Thyroid gland (tissue), 4 donors: Measurements from ENCODE around the gene KCTD5. TPM values are rescaled to one million over a fixed set of nuclear protein-coding genes. Genes with fewer than 3 reads are reported as not detected.
A peak's percentile ranks its signal among the peaks of the same experiment; 100 is the strongest.
"Not testable (repeated sequence)": the region's sequence is repeated elsewhere in the genome, so short reads cannot be mapped to it uniquely, and the experiment has no call there.

Experiments
- DNase-seq, 2 donors: peaks; one replicate each; pipeline ENCODE4 v3.0.0-alpha.2; 2019
- H3K27ac ChIP-seq, 3 donors: fragments of 200-600 bp; sonication (generic); 1 replicate in 2 of 3; 2 replicates in 1 of 3; pipeline ENCODE4 v1.5.1; 2016 to 2019; ENCODE audit warnings: mild to moderate bottlenecking in 1 of 3, moderate library complexity in 1 of 3
- H3K27me3 ChIP-seq: fragments of 200-600 bp; sonication (generic); one replicate; pipeline ENCODE4 v1.5.1; 2019
- H3K36me3 ChIP-seq, 2 donors: fragments of 200-600 bp; sonication (generic); one replicate each; pipeline ENCODE4 v1.5.1; 2016 to 2019
- H3K4me1 ChIP-seq, 2 donors: fragments of 200-600 bp; sonication (generic); one replicate each; pipeline ENCODE4 v1.5.1; 2017 to 2019
- H3K4me3 ChIP-seq, 3 donors: fragments of 200-600 bp; sonication (generic); replicated peaks in 1 of 3; 1 replicate in 2 of 3; 2 replicates in 1 of 3; pipeline ENCODE4 v1.5.1; 2016; ENCODE audit warnings: mild to moderate bottlenecking in 1 of 3
- H3K9me3 ChIP-seq: fragments of 200-600 bp; sonication (generic); one replicate; pipeline ENCODE4 v1.5.1; 2017
- CTCF ChIP-seq, 6 experiments: fragments of 200-600 bp in 3 of 6; fragments of 450-650 bp in 3 of 6; sonication (generic) in 3 of 6; IDR thresholded peaks; one replicate each; pipeline ENCODE4 v1.5.1; 2016 to 2019; ENCODE audit warnings: antibody characterized with exemption in 6 of 6, mild to moderate bottlenecking in 2 of 6, inconsistent platforms in 1 of 6, moderate library complexity in 1 of 6
- POLR2A ChIP-seq, 2 donors: fragments of 450-650 bp; IDR thresholded peaks; one replicate each; pipeline ENCODE4 v1.6.1; 2017; ENCODE audit warnings: antibody characterized with exemption in 2 of 2, mild to moderate bottlenecking in 2 of 2, moderate library complexity in 1 of 2
- WGBS, 2 donors: methylation state at CpG; one replicate each; pipeline ENCODE4 v1.1.5; 2017; 5-methylcytosine and 5-hydroxymethylcytosine counted together
- intact Hi-C: fragments of 100-400 bp; cut with DNase I; formaldehyde crosslinking; loops from one replicate; pipeline ENCODE4 v1.15.1; 2023
- total RNA-seq, 4 donors: library from RNA; depleted of rRNA; stranded (reverse); fragments of >200 nt; gene quantifications; one replicate each; pipeline ENCODE4 v1.2.3, GENCODE V29; 2016

Gene KCTD5
- total RNA-seq, 4 donors from 2014 or later, result 8.6 to 23.3 (median 15.1) TPM

GRCh38 chr16:2673066-2673999 lies 9.0 kb upstream of the KCTD5 start:
- Histone ChIP-seq H3K4me3 (peak overlapping the region; percentile 14 to 45 (median 37)), H3K27ac (peak overlapping the region in 2 of 3 donors; percentile 19 to 45), H3K36me3 (peaks cover 6 to 9% of the 10 kb centered on the region in 2 donors), H3K9me3 (no peaks in the 10 kb centered on the region), H3K27me3 (no peaks in the 10 kb centered on the region), H3K4me1 (peaks cover 8 to 17% of the 10 kb centered on the region in 2 donors)
- WGBS, 2 donors, result 1 to 2% methylated on average over 17 of the region's 107 CpGs
- intact Hi-C loops, result no loop called here
- peak; percentile 96 for DNase-seq
- TF ChIP-seq POLR2A (IDR thresholded peaks at IDR 0.05) (peak; percentile 13 to 85), CTCF (IDR thresholded peaks at IDR 0.05) (no peak)

- intact Hi-C loops, result no loop called here
- Histone ChIP-seq H3K9me3 (no peaks in the 10 kb centered on the region), H3K27me3 (no peaks in the 10 kb centered on the region), H3K4me1 (peaks cover 4 to 13% of the 10 kb centered on the region in 2 donors), H3K36me3 (no peaks in the 10 kb centered on the region), H3K4me3 (no peak overlapping the region), H3K27ac (no peak overlapping the region)
- TF ChIP-seq CTCF (IDR thresholded peaks at IDR 0.05) (no peak), POLR2A (IDR thresholded peaks at IDR 0.05) (no peak)
- no peak for DNase-seq
- WGBS, 2 donors, result 82 to 85% methylated on average over 7 of the region's 7 CpGs
Observed at GRCh38 chr16:2675021-2675420, 7.3 kb upstream of the KCTD5 start.

GRCh38 chr16:2675714-2676113 lies 6.6 kb upstream of the KCTD5 start:
- H3K27me3 ChIP-seq, result no peaks in the 10 kb centered on the region
- no peak overlapping the region for H3K27ac ChIP-seq
- DNase-seq, result no peak
- intact Hi-C loops, result no loop called here
- TF ChIP-seq POLR2A (IDR thresholded peaks at IDR 0.05) (no peak), CTCF (IDR thresholded peaks at IDR 0.05) (no peak)
- H3K9me3 ChIP-seq, result no peaks in the 10 kb centered on the region
- no peaks in the 10 kb centered on the region for H3K36me3 ChIP-seq
- no peak overlapping the region for H3K4me3 ChIP-seq
- 78 to 85% methylated on average over 11 to 16 of the region's 16 CpGs for WGBS, 2 donors
- peaks cover 4 to 11% of the 10 kb centered on the region in 2 donors for H3K4me1 ChIP-seq

GRCh38 chr16:2676937-2677336 lies 5.4 kb upstream of the KCTD5 start:
- H3K27me3 ChIP-seq, H3K4me3 ChIP-seq, H3K9me3 ChIP-seq, H3K36me3 ChIP-seq, H3K27ac ChIP-seq, intact Hi-C loops, DNase-seq: not testable (repeated sequence)
- peaks cover 10 to 14% of the 10 kb centered on the region in 2 donors for H3K4me1 ChIP-seq
- WGBS, 2 donors, result 93 to 96% methylated on average over 3 of the region's 3 CpGs

GRCh38 chr16:2678206-2678965 lies 3.9 kb upstream of the KCTD5 start:
- WGBS, 2 donors, result 93 to 96% methylated on average over 7 to 14 of the region's 23 CpGs

GRCh38 chr16:2679902-2680301 lies 2.4 kb upstream of the KCTD5 start:
- not testable (repeated sequence) for H3K27ac ChIP-seq, H3K36me3 ChIP-seq, DNase-seq, H3K27me3 ChIP-seq, H3K4me3 ChIP-seq, H3K9me3 ChIP-seq
- intact Hi-C loops, result loop anchor here (5.0 kb wide), 1 partner anchor 37 kb away; no protein-coding TSS in a partner anchor
- WGBS, 2 donors, result 91 to 96% methylated on average over 4 of the region's 4 CpGs
- H3K4me1 ChIP-seq, result peaks cover 11 to 13% of the 10 kb centered on the region in 2 donors

More at GRCh38 chr16:2678206-2678965, 3.9 kb upstream of the KCTD5 start:
- intact Hi-C loops, H3K27me3 ChIP-seq, H3K9me3 ChIP-seq, DNase-seq, H3K27ac ChIP-seq, H3K36me3 ChIP-seq, H3K4me3 ChIP-seq: not testable (repeated sequence)
- peaks cover 9 to 11% of the 10 kb centered on the region in 2 donors for H3K4me1 ChIP-seq

GRCh38 chr16:2680360-2680759 lies 2.0 kb upstream of the KCTD5 start:
- not testable (repeated sequence) for H3K4me3 ChIP-seq, H3K36me3 ChIP-seq, H3K9me3 ChIP-seq, DNase-seq, H3K27ac ChIP-seq, H3K27me3 ChIP-seq
- whole genome bisulfite sequencing, 2 donors, result 93 to 98% methylated on average over 7 to 8 of the region's 8 CpGs
- intact Hi-C loops, result loop anchor here (5.0 kb wide), 1 partner anchor 37 kb away; no protein-coding TSS in a partner anchor
- peaks cover 11 to 13% of the 10 kb centered on the region in 2 donors for H3K4me1 ChIP-seq

- H3K36me3 ChIP-seq, H3K27me3 ChIP-seq, H3K9me3 ChIP-seq, DNase-seq: not testable (repeated sequence)
- H3K4me3 ChIP-seq, result peak overlapping the region; percentile 55 to 84 (median 82)
- 10 to 13% methylated on average over 13 of the region's 13 CpGs for WGBS, 2 donors
- H3K4me1 ChIP-seq, result peaks cover 11 to 13% of the 10 kb centered on the region in 2 donors
- intact Hi-C loops, result loop anchor here (5.0 kb wide), 1 partner anchor 34 kb away; no protein-coding TSS in a partner anchor
- peak overlapping the region in 2 of 3 donors; percentile 38 to 62 for H3K27ac ChIP-seq
Observed at GRCh38 chr16:2683041-2683440, 718 bp downstream of the KCTD5 start.

GRCh38 chr16:2686075-2686474 lies 3.8 kb downstream of the KCTD5 start:
- H3K4me3 ChIP-seq, H3K27ac ChIP-seq, H3K36me3 ChIP-seq, DNase-seq, H3K9me3 ChIP-seq, H3K27me3 ChIP-seq, intact Hi-C loops: not testable (repeated sequence)
- H3K4me1 ChIP-seq, result peaks cover 12 to 16% of the 10 kb centered on the region in 2 donors
- WGBS, 2 donors, result no CpG with 5 or more reads among the region's 9 CpGs
